GM12878 (cell line): Measurements from ENCODE around the gene GABRB2. TPM values are rescaled to one million over a fixed set of nuclear protein-coding genes. Genes with fewer than 3 reads are reported as not detected.

Source experiments
- CHD1 ChIP-seq: IDR thresholded peaks from 2 replicates; pipeline ENCODE4 v1.6.1; 2012; ENCODE audit warnings: low read depth, low read length, improper control_type of control experiment
- CHD4 ChIP-seq: fragments of 200-600 bp; sonication (generic); IDR thresholded peaks from 2 replicates; pipeline ENCODE4 v1.6.1; 2016; ENCODE audit warnings: mild to moderate bottlenecking
- CREB1 ChIP-seq: IDR thresholded peaks from 2 replicates; pipeline ENCODE4 v1.6.1; 2012; ENCODE audit warnings: low read depth, mild to moderate bottlenecking, inconsistent platforms
- ELK1 ChIP-seq: IDR thresholded peaks from 2 replicates; pipeline ENCODE4 v1.6.1; 2012; ENCODE audit warnings: low read depth, low read length, improper control_type of control experiment
- ESRRA ChIP-seq: IDR thresholded peaks from 2 replicates; pipeline ENCODE4 v1.6.1; 2012; ENCODE audit warnings: mild to moderate bottlenecking, low read length, improper control_type of control experiment
- GABPA ChIP-seq: IDR thresholded peaks from 2 replicates; pipeline ENCODE4 v1.6.1; 2014; ENCODE audit warnings: antibody characterized with exemption, low read depth, mild to moderate bottlenecking, inconsistent platforms
- HCFC1 ChIP-seq: fragments of 150-350 bp; IDR thresholded peaks from 2 replicates; pipeline ENCODE4 v1.6.1; 2014; ENCODE audit warnings: low read length
- NKRF ChIP-seq: fragments of 450-650 bp; conservative IDR thresholded peaks from 2 replicates; pipeline ENCODE4 v1.6.1; 2017; ENCODE audit warnings: mild to moderate bottlenecking, moderate library complexity
- PAX5 ChIP-seq: IDR thresholded peaks from 2 replicates; pipeline ENCODE4 v1.6.1; 2011; ENCODE audit warnings: low read depth, low read length, borderline replicate concordance
- PML ChIP-seq: IDR thresholded peaks from 2 replicates; pipeline ENCODE4 v1.6.1; 2012; ENCODE audit warnings: low read length, inconsistent platforms
- SP1 ChIP-seq: IDR thresholded peaks from one replicate; pipeline ENCODE4 v1.6.1; 2011; ENCODE audit warnings: low read depth, low read length
- SUZ12 ChIP-seq: fragments of 200-600 bp; sonication (generic); IDR thresholded peaks from one replicate; pipeline ENCODE4 v1.6.1; 2018; ENCODE audit warnings: antibody characterized with exemption, mild to moderate bottlenecking; ENCODE audit not compliant: unreplicated experiment
- TAF1 ChIP-seq: IDR thresholded peaks from 2 replicates; pipeline ENCODE4 v1.6.1; 2011; ENCODE audit warnings: mild to moderate bottlenecking, low read depth, low read length, borderline replicate concordance
- TARDBP ChIP-seq: IDR thresholded peaks from 2 replicates; pipeline ENCODE4 v1.6.1; 2016; ENCODE audit warnings: borderline replicate concordance
- TCF12 ChIP-seq: IDR thresholded peaks from 2 replicates; pipeline ENCODE4 v1.6.1; 2011; ENCODE audit warnings: low read depth, mild to moderate bottlenecking, low read length
- USF2 ChIP-seq: IDR thresholded peaks from 2 replicates; pipeline ENCODE4 v1.6.1; 2011; ENCODE audit warnings: low read depth, low read length, improper control_type of control experiment, borderline replicate concordance
- YY1 ChIP-seq: IDR thresholded peaks from 2 replicates; pipeline ENCODE4 v1.6.1; 2011; ENCODE audit warnings: low read depth, mild to moderate bottlenecking, low read length
- ZBTB11 ChIP-seq: fragments of 450-650 bp; formaldehyde crosslinking; IDR thresholded peaks from 2 replicates; pipeline ENCODE4 v1.5.0; 2022; ENCODE audit warnings: mild to moderate bottlenecking, missing genetic modification characterization
- ZNF274 ChIP-seq: IDR thresholded peaks from one replicate; pipeline ENCODE4 v1.8.0; 2011; ENCODE audit not compliant: insufficient read length, insufficient read depth
- ZNF592 ChIP-seq: fragments of 450-650 bp; IDR thresholded peaks from 2 replicates; pipeline ENCODE4 v1.6.1; 2017; ENCODE audit warnings: mild to moderate bottlenecking, moderate library complexity
- polyA plus RNA-seq, 11 experiments: library from polyadenylated mRNA; depleted of rRNA in 4 of 11; unstranded in 6 of 11; stranded (reverse) in 5 of 11; fragments of >200 nt; fragmentation: Nextera tagmentation in 4 of 11; fragmentation: Illumina TruSeq in 1 of 11; extraction: Ambion mirVana in 4 of 11; extraction: Trizol in 1 of 11; gene quantifications; 1 replicate in 1 of 11; 2 replicates in 10 of 11; pipeline versions ENCODE4 v1.2.1 to v1.2.3, GENCODE V29; 2011 to 2016; ENCODE audit warnings: inconsistent platforms in 2 of 11, missing spikeins in 2 of 11, low read depth in 1 of 11
- total RNA-seq, 4 experiments: library from RNA; depleted of rRNA in 3 of 4; stranded (reverse); fragments of >200 nt in 3 of 4; fragmentation: Illumina TruSeq in 1 of 4; extraction: Trizol in 1 of 4; gene quantifications; 2 replicates each; pipeline versions ENCODE4 v1.2.1 to v1.2.3, GENCODE V29; 2013 to 2021

GABRB2 gene
- total and polyA plus RNA-seq, 10 of the 15 experiments (the other 5 are each of a cell fraction or from before 2014, with no cell fraction given) = 0.12 to 0.85 (median 0.43) TPM

- TF ChIP-seq NKRF = no peak
- no peak for TF ChIP-seq ZBTB11 (CRISPR knock-in tag)
- peak; percentile 74; the same call in 1 of the 2 replicates for TF ChIP-seq CREB1
- TF ChIP-seq TARDBP = no peak
- TF ChIP-seq SP1 = no peak
- no peak for TF ChIP-seq CHD1
- TF ChIP-seq CHD4 = no peak
- TF ChIP-seq YY1 = no peak
- no peak for TF ChIP-seq ESRRA
- TF ChIP-seq HCFC1 = no peak
- TF ChIP-seq PAX5 = 0 out of 2 replicates have a peak, but pooled peaks have one; percentile 30
- peak; percentile 25; the same call in 1 of the 2 replicates for TF ChIP-seq PML
- TF ChIP-seq USF2 = no peak
- TF ChIP-seq TCF12 = peak; percentile 86
- no peak for TF ChIP-seq ELK1
- peak; percentile 32; the same call in 1 of the 2 replicates for TF ChIP-seq GABPA
- TF ChIP-seq ZNF592 = no peak
- TF ChIP-seq ZNF274 = no peak
- no peak for TF ChIP-seq TAF1
- TF ChIP-seq SUZ12 = no peak
These were observed 235.3 kb downstream of the GABRB2 start (continued) for GRCh38 chr5:161311146-161311708.
